Neural crest cell (in vitro differentiated cells): ENCODE results near the gene ARL15. TPM values are rescaled to one million over a fixed set of nuclear protein-coding genes. Genes with fewer than 3 reads are reported as not detected.

Experiments used
- DNase-seq: peaks from one replicate; pipeline ENCODE4 v3.0.0; 2021; ENCODE audit warnings: low read depth, mixed read lengths, low spot score
- H3K27ac Mint-ChIP-seq: one replicate; pipeline ENCODE4 v1.8.0; 2021; ENCODE audit warnings: mild to moderate bottlenecking, mixed read lengths; ENCODE audit not compliant: unreplicated experiment
- H3K27me3 Mint-ChIP-seq: 2 replicates; pipeline ENCODE4 v1.8.0; 2021; ENCODE audit warnings: low read depth, mild to moderate bottlenecking, mixed read lengths
- H3K36me3 Mint-ChIP-seq: 2 replicates; pipeline ENCODE4 v1.8.0; 2021; ENCODE audit warnings: low read depth, mild to moderate bottlenecking, mixed read lengths
- H3K4me1 Mint-ChIP-seq: 2 replicates; pipeline ENCODE4 v1.8.0; 2021; ENCODE audit warnings: mixed read lengths
- H3K4me3 Mint-ChIP-seq: one replicate; pipeline ENCODE4 v1.8.0; 2021; ENCODE audit warnings: mild to moderate bottlenecking, mixed read lengths
- H3K9me3 Mint-ChIP-seq: 2 replicates; pipeline ENCODE4 v1.8.0; 2021; ENCODE audit warnings: mixed read lengths
- total RNA-seq: library from RNA; stranded (reverse); gene quantifications from 2 replicates; pipeline ENCODE4 v1.2.1, GENCODE V29; 2021
- TF ChIP-seq, protein P1 (sequence below): fragments of 200-600 bp; sonication (generic); conservative IDR thresholded peaks from 2 replicates; pipeline ENCODE4 v1.5.0; 2021; ENCODE audit warnings: antibody characterized with exemption, mild to moderate bottlenecking

Gene ARL15
- total RNA-seq, 1 donor from 2014 or later, result 18.4 TPM

DNA sequence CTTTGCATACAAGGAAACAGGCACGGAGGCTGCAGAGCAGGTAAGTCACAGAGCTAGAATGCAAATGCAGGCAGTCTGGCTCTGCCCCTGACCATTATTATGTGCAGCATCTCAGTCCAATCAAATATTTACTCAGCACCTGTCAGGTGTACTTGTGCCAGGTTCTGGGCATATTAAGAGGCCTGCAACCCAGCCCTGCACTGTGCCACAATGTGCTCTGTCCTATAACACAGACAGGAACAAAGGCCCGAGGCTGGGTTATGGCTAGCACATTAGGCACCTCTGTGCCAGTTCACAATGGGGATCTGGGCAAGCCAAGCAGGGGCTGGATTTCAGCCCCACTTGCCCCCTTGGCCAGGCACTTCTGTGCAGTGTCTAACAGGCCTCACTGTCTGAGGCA, 14.0 kb downstream of the ARL15 start:
- Mint-ChIP-seq H3K27me3 (no peaks in the 10 kb centered on the region), H3K27ac (no peak overlapping the region), H3K4me1 (peaks cover 5% of the 10 kb centered on the region), H3K9me3 (no peaks in the 10 kb centered on the region), H3K4me3 (no peak overlapping the region), H3K36me3 (peaks cover 4% of the 10 kb centered on the region)
- no peak for DNase-seq
- TF ChIP-seq, protein P1, sequence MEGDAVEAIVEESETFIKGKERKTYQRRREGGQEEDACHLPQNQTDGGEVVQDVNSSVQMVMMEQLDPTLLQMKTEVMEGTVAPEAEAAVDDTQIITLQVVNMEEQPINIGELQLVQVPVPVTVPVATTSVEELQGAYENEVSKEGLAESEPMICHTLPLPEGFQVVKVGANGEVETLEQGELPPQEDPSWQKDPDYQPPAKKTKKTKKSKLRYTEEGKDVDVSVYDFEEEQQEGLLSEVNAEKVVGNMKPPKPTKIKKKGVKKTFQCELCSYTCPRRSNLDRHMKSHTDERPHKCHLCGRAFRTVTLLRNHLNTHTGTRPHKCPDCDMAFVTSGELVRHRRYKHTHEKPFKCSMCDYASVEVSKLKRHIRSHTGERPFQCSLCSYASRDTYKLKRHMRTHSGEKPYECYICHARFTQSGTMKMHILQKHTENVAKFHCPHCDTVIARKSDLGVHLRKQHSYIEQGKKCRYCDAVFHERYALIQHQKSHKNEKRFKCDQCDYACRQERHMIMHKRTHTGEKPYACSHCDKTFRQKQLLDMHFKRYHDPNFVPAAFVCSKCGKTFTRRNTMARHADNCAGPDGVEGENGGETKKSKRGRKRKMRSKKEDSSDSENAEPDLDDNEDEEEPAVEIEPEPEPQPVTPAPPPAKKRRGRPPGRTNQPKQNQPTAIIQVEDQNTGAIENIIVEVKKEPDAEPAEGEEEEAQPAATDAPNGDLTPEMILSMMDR, result no peak

DNA sequence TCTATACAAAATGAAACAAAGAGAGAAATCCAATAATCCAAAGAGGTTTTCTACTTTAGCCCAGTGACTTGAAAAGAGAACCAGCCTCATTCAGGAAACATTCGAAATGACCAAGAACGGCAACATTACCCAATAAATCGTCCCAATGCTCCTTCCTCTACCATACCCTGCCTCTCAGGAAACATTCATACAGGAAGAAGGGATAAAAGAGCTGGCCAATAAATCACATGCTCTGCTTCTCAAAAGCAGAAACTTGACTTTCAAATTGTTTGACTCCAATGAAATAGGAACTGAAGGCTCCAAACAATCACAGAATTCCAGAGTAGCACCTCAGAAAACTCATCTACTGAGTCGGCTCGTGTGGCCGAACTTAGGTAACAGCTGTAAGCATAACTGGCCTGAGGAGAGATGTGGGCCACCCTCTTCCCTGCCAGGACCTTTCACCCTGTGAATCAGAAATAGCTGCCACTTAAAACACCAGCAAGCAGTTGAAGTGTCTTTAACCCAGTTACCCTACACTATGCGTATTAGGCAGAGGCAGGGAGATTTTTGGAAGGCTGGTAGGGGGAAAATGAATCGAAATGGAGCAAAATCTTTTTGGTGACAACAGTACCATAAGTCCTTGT, 14.6 kb downstream of the ARL15 start:
- DNase-seq, result no peak
- TF ChIP-seq, protein P1, result no peak
- no peaks in the 10 kb centered on the region for H3K27me3 Mint-ChIP-seq
- no peaks in the 10 kb centered on the region for H3K9me3 Mint-ChIP-seq
- no peak overlapping the region for H3K4me3 Mint-ChIP-seq
- H3K4me1 Mint-ChIP-seq, result peaks cover 5% of the 10 kb centered on the region
- no peak overlapping the region for H3K27ac Mint-ChIP-seq
- H3K36me3 Mint-ChIP-seq, result peaks cover 4% of the 10 kb centered on the region

DNA sequence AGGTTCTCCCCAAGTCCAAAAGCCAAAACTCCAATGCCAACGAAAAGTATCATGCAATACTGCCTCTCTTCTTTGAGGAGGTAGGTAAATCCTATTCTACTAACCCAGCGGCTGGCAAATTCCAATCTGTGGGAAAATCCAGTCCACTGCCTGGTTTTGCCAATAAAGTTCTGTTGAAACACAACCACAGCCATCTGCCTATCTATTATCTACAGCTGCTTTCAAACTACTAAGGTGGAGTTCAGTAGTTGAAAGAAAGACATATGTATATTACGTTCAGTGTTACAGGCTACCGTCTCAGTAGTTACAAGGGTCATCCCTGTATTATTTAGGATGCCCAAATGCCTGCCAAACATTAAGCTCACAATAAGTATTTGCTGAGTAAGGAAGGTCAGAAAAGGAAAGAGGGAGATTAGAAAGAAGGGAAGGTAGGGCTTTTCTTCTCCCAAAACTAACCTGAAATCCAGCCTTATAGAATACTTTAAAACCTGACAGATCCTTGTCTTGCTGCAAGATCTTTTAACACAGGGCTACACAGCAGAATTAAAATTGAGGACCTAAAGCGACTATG, 16.2 kb downstream of the ARL15 start:
- Mint-ChIP-seq H3K27ac (no peak overlapping the region), H3K4me1 (peaks cover 9% of the 10 kb centered on the region), H3K9me3 (no peaks in the 10 kb centered on the region), H3K27me3 (no peaks in the 10 kb centered on the region), H3K4me3 (no peak overlapping the region), H3K36me3 (peaks cover 4% of the 10 kb centered on the region)
- no peak for DNase-seq
- TF ChIP-seq, protein P1, result no peak

DNA sequence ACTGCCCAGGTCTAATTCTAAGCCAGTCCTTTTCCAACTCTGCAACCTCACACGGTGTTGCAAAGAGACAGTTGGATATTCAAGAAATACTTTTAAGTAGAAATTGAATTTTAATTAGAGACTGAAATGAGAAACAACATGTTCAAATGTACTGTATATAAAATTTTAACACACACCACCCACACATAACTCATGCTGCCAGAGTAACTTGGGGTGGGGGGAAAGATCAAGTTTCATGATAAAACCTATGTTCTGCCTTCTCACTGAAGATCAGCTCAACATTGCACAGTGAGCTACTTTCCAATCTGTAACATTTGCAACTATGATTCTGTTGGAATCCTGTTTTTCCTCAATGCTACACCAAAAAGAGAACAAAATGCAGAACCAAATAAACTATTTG, 17.5 kb downstream of the ARL15 start:
- TF ChIP-seq, protein P1, result no peak
- H3K27ac Mint-ChIP-seq, result no peak overlapping the region
- DNase-seq, result no peak
- no peaks in the 10 kb centered on the region for H3K36me3 Mint-ChIP-seq
- no peaks in the 10 kb centered on the region for H3K27me3 Mint-ChIP-seq
- H3K4me3 Mint-ChIP-seq, result no peak overlapping the region
- H3K9me3 Mint-ChIP-seq, result no peaks in the 10 kb centered on the region
- peaks cover 4% of the 10 kb centered on the region for H3K4me1 Mint-ChIP-seq

DNA sequence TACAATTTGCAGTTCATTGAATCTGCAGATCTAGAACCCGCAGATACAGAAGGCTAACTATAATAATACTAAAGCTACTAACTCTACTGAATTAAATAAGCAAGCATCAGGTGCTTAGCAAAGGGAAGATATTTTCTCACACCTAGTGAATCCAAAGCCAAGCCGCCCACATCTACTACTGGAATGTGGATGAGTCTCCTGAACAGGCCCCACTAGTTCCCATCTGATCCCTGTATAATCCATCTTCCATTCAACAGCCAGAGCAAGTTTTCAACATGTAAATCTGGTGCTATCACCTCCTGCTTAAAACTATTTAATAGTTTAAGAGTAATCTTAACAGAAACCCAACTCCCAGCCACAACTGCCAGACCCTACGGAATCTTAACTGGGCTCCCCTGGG, 18.9 kb downstream of the ARL15 start:
- no peak overlapping the region for H3K27ac Mint-ChIP-seq
- no peaks in the 10 kb centered on the region for H3K9me3 Mint-ChIP-seq
- H3K36me3 Mint-ChIP-seq, result no peaks in the 10 kb centered on the region
- no peak for DNase-seq
- peaks cover 4% of the 10 kb centered on the region for H3K4me1 Mint-ChIP-seq
- H3K4me3 Mint-ChIP-seq, result no peak overlapping the region
- TF ChIP-seq, protein P1, result no peak
- H3K27me3 Mint-ChIP-seq, result no peaks in the 10 kb centered on the region
